Vagina (tissue), 2 donors: ENCODE results near the gene MALT1.

Experiments
- CTCF ChIP-seq, 3 experiments: fragments of 450-650 bp in 2 of 3; fragments of 200-600 bp in 1 of 3; sonication (generic) in 1 of 3; IDR thresholded peaks; one replicate each; pipeline ENCODE4 v1.5.1; 2017 to 2019; ENCODE audit warnings: antibody characterized with exemption in 3 of 3, mild to moderate bottlenecking in 2 of 3, moderate library complexity in 2 of 3
- POLR2A ChIP-seq, 2 donors: fragments of 450-650 bp; IDR thresholded peaks; one replicate each; pipeline ENCODE4 v1.6.1; 2017; ENCODE audit warnings: antibody characterized with exemption in 2 of 2, mild to moderate bottlenecking in 2 of 2, moderate library complexity in 2 of 2
- POLR2AphosphoS5 ChIP-seq, 2 donors: sonication (generic); formaldehyde crosslinking; IDR thresholded peaks; one replicate each; pipeline ENCODE4 v1.9.0; 2017; ENCODE audit warnings: antibody characterized with exemption in 2 of 2, mild to moderate bottlenecking in 2 of 2, low read depth in 1 of 2; ENCODE audit not compliant: insufficient read depth in 1 of 2

GRCh38 chr18:58768293-58768974 lies 97.2 kb downstream of the MALT1 start:
- TF ChIP-seq CTCF (IDR thresholded peaks at IDR 0.05) (peak; percentile 42 to 73 (median 52)), POLR2A (IDR thresholded peaks at IDR 0.05) (no peak), POLR2AphosphoS5 (IDR thresholded peaks at IDR 0.05; ENCODE audit: insufficient read depth in 1 of 2, low read depth in 1 of 2) (peak in 1 of 2 donors; percentile 28)
